ENCODE measurements around the gene ZNF470. TPM values are rescaled to one million over a fixed set of nuclear protein-coding genes. Genes with fewer than 3 reads are reported as not detected.

Gene ZNF470
- total and polyA plus RNA-seq, 9 of the 15 experiments (the other 6 are each of a cell fraction or from before 2014, with no cell fraction given): 0.03 TPM; not detected in 8

DNA sequence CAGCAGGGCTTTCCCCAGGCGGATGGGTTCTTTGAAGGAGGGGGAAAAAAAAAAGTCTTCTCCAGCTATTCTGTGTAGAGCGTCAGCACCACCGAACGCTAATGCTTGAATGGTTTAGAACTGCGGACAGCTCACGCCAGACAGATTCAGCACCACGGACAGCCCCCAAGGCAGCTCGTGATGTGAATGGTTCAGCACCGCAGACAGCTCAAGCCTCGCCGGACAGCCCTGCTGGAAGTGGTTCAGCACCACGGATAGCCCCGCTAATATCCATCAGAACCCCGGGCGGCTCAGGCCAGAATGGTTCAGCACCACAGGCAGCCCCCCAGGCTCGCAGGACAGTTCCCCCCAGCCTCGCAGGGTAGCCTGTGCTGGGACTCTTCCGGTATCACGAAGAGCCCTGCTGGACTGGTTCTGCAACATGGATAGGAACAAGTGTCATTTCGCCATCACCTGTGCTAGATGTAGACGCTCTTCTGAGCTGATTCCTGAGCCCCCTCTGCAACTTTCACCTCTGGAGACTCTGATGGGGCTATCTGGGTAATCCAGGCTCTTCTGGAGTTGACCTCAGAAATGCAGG lies 70.8 kb downstream of the ZNF470 start (continued):
- no peak for TF ChIP-seq TFE3 (CRISPR knock-in tag; IDR thresholded peaks at IDR 0.05)
- TF ChIP-seq PHB2 (IDR thresholded peaks at IDR 0.05; ENCODE audit: low read depth): no peak
- TF ChIP-seq, protein P1, sequence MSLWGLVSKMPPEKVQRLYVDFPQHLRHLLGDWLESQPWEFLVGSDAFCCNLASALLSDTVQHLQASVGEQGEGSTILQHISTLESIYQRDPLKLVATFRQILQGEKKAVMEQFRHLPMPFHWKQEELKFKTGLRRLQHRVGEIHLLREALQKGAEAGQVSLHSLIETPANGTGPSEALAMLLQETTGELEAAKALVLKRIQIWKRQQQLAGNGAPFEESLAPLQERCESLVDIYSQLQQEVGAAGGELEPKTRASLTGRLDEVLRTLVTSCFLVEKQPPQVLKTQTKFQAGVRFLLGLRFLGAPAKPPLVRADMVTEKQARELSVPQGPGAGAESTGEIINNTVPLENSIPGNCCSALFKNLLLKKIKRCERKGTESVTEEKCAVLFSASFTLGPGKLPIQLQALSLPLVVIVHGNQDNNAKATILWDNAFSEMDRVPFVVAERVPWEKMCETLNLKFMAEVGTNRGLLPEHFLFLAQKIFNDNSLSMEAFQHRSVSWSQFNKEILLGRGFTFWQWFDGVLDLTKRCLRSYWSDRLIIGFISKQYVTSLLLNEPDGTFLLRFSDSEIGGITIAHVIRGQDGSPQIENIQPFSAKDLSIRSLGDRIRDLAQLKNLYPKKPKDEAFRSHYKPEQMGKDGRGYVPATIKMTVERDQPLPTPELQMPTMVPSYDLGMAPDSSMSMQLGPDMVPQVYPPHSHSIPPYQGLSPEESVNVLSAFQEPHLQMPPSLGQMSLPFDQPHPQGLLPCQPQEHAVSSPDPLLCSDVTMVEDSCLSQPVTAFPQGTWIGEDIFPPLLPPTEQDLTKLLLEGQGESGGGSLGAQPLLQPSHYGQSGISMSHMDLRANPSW (CRISPR knock-in tag; IDR thresholded peaks at IDR 0.05): no peak
- TF ChIP-seq ZNF143 (CRISPR knock-in tag; IDR thresholded peaks at IDR 0.05): no peak
- TF ChIP-seq, protein P2, sequence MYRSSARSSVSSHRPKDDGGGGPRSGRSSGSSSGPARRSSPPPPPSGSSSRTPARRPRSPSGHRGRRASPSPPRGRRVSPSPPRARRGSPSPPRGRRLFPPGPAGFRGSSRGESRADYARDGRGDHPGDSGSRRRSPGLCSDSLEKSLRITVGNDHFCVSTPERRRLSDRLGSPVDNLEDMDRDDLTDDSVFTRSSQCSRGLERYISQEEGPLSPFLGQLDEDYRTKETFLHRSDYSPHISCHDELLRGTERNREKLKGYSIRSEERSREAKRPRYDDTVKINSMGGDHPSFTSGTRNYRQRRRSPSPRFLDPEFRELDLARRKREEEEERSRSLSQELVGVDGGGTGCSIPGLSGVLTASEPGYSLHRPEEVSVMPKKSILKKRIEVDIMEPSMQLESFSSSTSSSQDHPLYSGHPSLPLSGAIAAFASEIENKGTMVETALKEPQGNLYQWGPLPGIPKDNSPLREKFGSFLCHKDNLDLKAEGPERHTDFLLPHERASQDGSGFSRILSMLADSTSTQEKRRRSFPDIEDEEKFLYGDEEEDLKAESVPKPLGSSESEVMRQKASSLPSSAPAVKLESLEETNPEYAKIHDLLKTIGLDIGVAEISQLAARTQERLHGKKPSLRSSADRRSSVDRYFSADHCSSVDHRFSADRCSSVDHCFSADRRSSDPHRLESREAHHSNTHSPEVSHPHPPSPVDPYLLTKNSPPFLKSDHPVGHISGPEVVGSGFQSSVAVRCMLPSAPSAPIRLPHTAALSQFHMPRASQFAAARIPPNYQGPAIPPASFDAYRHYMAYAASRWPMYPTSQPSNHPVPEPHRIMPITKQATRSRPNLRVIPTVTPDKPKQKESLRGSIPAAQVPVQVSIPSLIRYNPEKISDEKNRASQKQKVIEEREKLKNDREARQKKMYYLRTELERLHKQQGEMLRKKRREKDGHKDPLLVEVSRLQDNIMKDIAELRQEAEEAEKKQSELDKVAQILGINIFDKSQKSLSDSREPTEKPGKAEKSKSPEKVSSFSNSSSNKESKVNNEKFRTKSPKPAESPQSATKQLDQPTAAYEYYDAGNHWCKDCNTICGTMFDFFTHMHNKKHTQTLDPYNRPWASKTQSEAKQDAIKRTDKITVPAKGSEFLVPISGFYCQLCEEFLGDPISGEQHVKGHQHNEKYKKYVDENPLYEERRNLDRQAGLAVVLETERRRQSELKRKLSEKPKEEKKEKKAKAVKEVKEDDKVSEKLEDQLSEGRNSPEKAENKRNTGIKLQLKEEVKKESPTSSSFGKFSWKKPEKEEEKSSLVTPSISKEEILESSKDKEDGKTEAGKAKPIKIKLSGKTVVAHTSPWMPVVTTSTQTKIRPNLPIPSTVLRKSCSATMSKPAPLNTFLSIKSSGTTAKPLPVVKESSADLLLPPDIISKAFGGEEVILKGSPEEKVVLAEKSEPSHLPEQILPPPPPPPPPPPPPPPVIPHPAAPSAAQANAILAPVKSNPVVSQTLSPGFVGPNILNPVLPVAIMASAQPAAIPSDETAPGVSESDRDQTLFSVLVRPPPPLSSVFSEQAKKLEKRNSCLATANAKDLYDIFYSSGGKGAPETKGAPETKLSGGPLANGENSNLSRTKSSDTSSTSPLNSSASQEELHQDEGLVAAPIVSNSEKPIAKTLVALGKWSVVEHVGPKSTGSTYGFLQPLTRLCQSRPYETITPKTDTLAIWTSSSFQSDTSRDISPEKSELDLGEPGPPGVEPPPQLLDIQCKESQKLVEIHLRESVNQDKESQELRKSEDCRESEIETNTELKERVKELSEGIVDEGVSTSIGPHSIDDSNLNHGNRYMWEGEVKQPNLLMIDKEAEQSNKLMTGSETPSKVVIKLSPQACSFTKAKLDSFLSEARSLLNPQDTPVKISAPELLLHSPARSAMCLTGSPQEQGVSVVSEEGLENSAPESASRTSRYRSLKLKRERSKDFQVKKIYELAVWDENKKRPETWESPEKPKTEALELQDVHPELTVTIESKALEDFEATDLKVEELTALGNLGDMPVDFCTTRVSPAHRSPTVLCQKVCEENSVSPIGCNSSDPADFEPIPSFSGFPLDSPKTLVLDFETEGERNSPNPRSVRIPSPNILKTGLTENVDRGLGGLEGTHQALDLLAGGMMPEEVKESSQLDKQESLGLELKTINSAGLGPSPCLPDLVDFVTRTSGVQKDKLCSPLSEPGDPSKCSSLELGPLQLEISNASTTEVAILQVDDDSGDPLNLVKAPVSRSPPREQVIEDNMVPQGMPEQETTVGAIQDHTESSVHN (IDR thresholded peaks at IDR 0.05; ENCODE audit: borderline replicate concordance in 1 of 2, low read depth in 1 of 2): no peak
- TF ChIP-seq, protein P3, sequence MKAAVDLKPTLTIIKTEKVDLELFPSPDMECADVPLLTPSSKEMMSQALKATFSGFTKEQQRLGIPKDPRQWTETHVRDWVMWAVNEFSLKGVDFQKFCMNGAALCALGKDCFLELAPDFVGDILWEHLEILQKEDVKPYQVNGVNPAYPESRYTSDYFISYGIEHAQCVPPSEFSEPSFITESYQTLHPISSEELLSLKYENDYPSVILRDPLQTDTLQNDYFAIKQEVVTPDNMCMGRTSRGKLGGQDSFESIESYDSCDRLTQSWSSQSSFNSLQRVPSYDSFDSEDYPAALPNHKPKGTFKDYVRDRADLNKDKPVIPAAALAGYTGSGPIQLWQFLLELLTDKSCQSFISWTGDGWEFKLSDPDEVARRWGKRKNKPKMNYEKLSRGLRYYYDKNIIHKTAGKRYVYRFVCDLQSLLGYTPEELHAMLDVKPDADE (conservative IDR thresholded peaks at IDR 0.05; ENCODE audit: control insufficient read depth, low read depth, low read length): no peak
- TF ChIP-seq RCOR1 (IDR thresholded peaks at IDR 0.05; ENCODE audit: borderline replicate concordance in 1 of 2, low read depth in 2 of 2, low read length in 2 of 2): peak in 1 of 2 experiments; percentile 92; a peak in 2 of 4 replicates
- TF ChIP-seq CAMTA2 (CRISPR knock-in tag; conservative IDR thresholded peaks at IDR 0.05): no peak
- TF ChIP-seq, protein P4, sequence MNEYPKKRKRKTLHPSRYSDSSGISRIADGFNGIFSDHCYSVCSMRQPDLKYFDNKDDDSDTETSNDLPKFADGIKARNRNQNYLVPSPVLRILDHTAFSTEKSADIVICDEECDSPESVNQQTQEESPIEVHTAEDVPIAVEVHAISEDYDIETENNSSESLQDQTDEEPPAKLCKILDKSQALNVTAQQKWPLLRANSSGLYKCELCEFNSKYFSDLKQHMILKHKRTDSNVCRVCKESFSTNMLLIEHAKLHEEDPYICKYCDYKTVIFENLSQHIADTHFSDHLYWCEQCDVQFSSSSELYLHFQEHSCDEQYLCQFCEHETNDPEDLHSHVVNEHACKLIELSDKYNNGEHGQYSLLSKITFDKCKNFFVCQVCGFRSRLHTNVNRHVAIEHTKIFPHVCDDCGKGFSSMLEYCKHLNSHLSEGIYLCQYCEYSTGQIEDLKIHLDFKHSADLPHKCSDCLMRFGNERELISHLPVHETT (CRISPR knock-in tag; conservative IDR thresholded peaks at IDR 0.05 in 1 of 2, IDR thresholded peaks at IDR 0.05 in 1 of 2): peak in 1 of 2 experiments; percentile 97; a peak in 2 of 4 replicates
- TF ChIP-seq NR3C1 (CRISPR knock-in tag; IDR thresholded peaks at IDR 0.05): peak; percentile 94

All from K562 (cell line).